SK-N-SH treated with all-trans-retinoic acid at 6 μM for 48 hours (cell line): Measurements from ENCODE around the gene GPER1.

ENCODE experiments used
- ATAC-seq: fragments of 200-7000 bp; cut with Tn5 transposase; 3 replicates; pipeline ENCODE4 v1.9.1; 2020; ENCODE audit warnings: mild to moderate bottlenecking, moderate library complexity
- ARNTL ChIP-seq: fragments of 450-650 bp; formaldehyde crosslinking; IDR thresholded peaks from 2 replicates; pipeline ENCODE4 v1.5.0; 2020; ENCODE audit warnings: low read depth, mild to moderate bottlenecking, moderate library complexity, borderline replicate concordance
- BACH2 ChIP-seq: fragments of 250-450 bp; sonication (Bioruptor Pico); IDR thresholded peaks from 2 replicates; pipeline ENCODE4 v1.9.0; 2021; ENCODE audit warnings: mild to moderate bottlenecking, borderline replicate concordance
- CREB5 ChIP-seq: fragments of 250-450 bp; sonication (Bioruptor Pico); IDR thresholded peaks from 2 replicates; pipeline ENCODE4 v1.5.1; 2020; ENCODE audit warnings: low read depth, mild to moderate bottlenecking, moderate library complexity
- CSDC2 ChIP-seq: fragments of 250-450 bp; sonication (Bioruptor Pico); IDR thresholded peaks from 2 replicates; pipeline ENCODE4 v1.5.0; 2020; ENCODE audit warnings: mild to moderate bottlenecking, moderate library complexity
- ESRRG ChIP-seq: fragments of 250-450 bp; sonication (Bioruptor Pico); IDR thresholded peaks from 2 replicates; pipeline ENCODE4 v1.6.1; 2021; ENCODE audit warnings: mild to moderate bottlenecking
- GLIS3 ChIP-seq: fragments of 250-450 bp; sonication (Bioruptor Pico); IDR thresholded peaks from 2 replicates; pipeline ENCODE4 v1.5.0; 2020; ENCODE audit warnings: mild to moderate bottlenecking, moderate library complexity
- ISL1 ChIP-seq: fragments of 250-450 bp; sonication (Bioruptor Pico); IDR thresholded peaks from 2 replicates; pipeline ENCODE4 v2.1.2; 2022; ENCODE audit warnings: mild to moderate bottlenecking, moderate library complexity
- OSR1 ChIP-seq: fragments of 250-450 bp; sonication (Bioruptor Pico); IDR thresholded peaks from 2 replicates; pipeline ENCODE4 v1.8.0; 2022; ENCODE audit warnings: moderate library complexity, mild to moderate bottlenecking, inconsistent platforms
- PATZ1 ChIP-seq: fragments of 250-450 bp; sonication (Bioruptor Pico); IDR thresholded peaks from 2 replicates; pipeline ENCODE4 v1.8.0; 2020; ENCODE audit warnings: mild to moderate bottlenecking, moderate library complexity, borderline replicate concordance
- POU6F1 ChIP-seq: fragments of 250-450 bp; sonication (Bioruptor Pico); IDR thresholded peaks from 2 replicates; pipeline ENCODE4 v1.8.0; 2021; ENCODE audit warnings: low read depth, mild to moderate bottlenecking, moderate library complexity, borderline replicate concordance
- PPARA ChIP-seq: fragments of 250-450 bp; sonication (Bioruptor Pico); IDR thresholded peaks from 2 replicates; pipeline ENCODE4 v1.5.0; 2020; ENCODE audit warnings: mild to moderate bottlenecking, borderline replicate concordance
- RARB ChIP-seq: fragments of 250-450 bp; sonication (Bioruptor Pico); IDR thresholded peaks from 2 replicates; pipeline ENCODE4 v1.8.0; 2021; ENCODE audit warnings: mild to moderate bottlenecking, moderate library complexity
- SNAI2 ChIP-seq: fragments of 250-450 bp; sonication (Bioruptor Pico); IDR thresholded peaks from 2 replicates; pipeline ENCODE4 v1.5.0; 2020; ENCODE audit warnings: mild to moderate bottlenecking, moderate library complexity
- TCF4 ChIP-seq: fragments of 250-450 bp; sonication (Bioruptor Pico); IDR thresholded peaks from 2 replicates; pipeline ENCODE4 v1.8.0; 2021; ENCODE audit warnings: mild to moderate bottlenecking, moderate library complexity, borderline replicate concordance
- TOX ChIP-seq: fragments of 250-450 bp; sonication (Bioruptor Pico); IDR thresholded peaks from 2 replicates; pipeline ENCODE4 v1.8.0; 2021; ENCODE audit warnings: mild to moderate bottlenecking, moderate library complexity, borderline replicate concordance
- ZC3H10 ChIP-seq: fragments of 250-450 bp; sonication (Bioruptor Pico); IDR thresholded peaks from 2 replicates; pipeline ENCODE4 v1.5.1; 2021; ENCODE audit warnings: mild to moderate bottlenecking, moderate library complexity
- ZFP3 ChIP-seq: fragments of 250-450 bp; sonication (Bioruptor Pico); IDR thresholded peaks from 2 replicates; pipeline ENCODE4 v1.5.0; 2020; ENCODE audit warnings: mild to moderate bottlenecking, moderate library complexity
- ZFP30 ChIP-seq: fragments of 450-650 bp; formaldehyde crosslinking; IDR thresholded peaks from 2 replicates; pipeline ENCODE4 v1.5.0; 2022; ENCODE audit warnings: mild to moderate bottlenecking, moderate library complexity
- ZNF565 ChIP-seq: fragments of 450-650 bp; formaldehyde crosslinking; conservative IDR thresholded peaks from 2 replicates; pipeline ENCODE4 v1.5.0; 2020; ENCODE audit warnings: low read depth, mild to moderate bottlenecking, moderate library complexity
- ZNF70 ChIP-seq: fragments of 450-650 bp; formaldehyde crosslinking; IDR thresholded peaks from 2 replicates; pipeline ENCODE4 v1.5.0; 2020; ENCODE audit warnings: mild to moderate bottlenecking, moderate library complexity
- ZNF8 ChIP-seq: fragments of 450-650 bp; formaldehyde crosslinking; IDR thresholded peaks from 2 replicates; pipeline ENCODE4 v1.5.0; 2020; ENCODE audit warnings: mild to moderate bottlenecking, moderate library complexity
- TF ChIP-seq, protein P1 (sequence below): fragments of 250-450 bp; sonication (Bioruptor Pico); IDR thresholded peaks from 2 replicates; pipeline ENCODE4 v1.5.1; 2021; ENCODE audit warnings: mild to moderate bottlenecking, moderate library complexity

GPER1 gene

GRCh38 chr7:1122832-1123501 is 35.1 kb downstream of the GPER1 start:
- ATAC-seq = no peak

GRCh38 chr7:1123715-1124114 is 35.8 kb downstream of the GPER1 start:
- TF ChIP-seq ZNF70 (CRISPR knock-in tag) = no peak
- TF ChIP-seq PATZ1 = no peak
- no peak for TF ChIP-seq ISL1 (CRISPR knock-in tag)
- no peak for TF ChIP-seq OSR1
- TF ChIP-seq ZNF565 (CRISPR knock-in tag) = no peak
- no peak for TF ChIP-seq RARB (CRISPR knock-in tag)
- no peak for TF ChIP-seq ARNTL (CRISPR knock-in tag)
- no peak for TF ChIP-seq ESRRG (CRISPR knock-in tag)
- no peak for TF ChIP-seq BACH2 (CRISPR knock-in tag)
- TF ChIP-seq TCF4 (CRISPR knock-in tag) = no peak
- TF ChIP-seq CREB5 = no peak
- TF ChIP-seq PPARA = no peak
- TF ChIP-seq ZFP3 (CRISPR knock-in tag) = no peak
- TF ChIP-seq ZC3H10 (CRISPR knock-in tag) = no peak
- TF ChIP-seq, protein P1, sequence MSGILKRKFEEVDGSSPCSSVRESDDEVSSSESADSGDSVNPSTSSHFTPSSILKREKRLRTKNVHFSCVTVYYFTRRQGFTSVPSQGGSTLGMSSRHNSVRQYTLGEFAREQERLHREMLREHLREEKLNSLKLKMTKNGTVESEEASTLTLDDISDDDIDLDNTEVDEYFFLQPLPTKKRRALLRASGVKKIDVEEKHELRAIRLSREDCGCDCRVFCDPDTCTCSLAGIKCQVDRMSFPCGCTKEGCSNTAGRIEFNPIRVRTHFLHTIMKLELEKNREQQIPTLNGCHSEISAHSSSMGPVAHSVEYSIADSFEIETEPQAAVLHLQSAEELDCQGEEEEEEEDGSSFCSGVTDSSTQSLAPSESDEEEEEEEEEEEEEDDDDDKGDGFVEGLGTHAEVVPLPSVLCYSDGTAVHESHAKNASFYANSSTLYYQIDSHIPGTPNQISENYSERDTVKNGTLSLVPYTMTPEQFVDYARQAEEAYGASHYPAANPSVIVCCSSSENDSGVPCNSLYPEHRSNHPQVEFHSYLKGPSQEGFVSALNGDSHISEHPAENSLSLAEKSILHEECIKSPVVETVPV (CRISPR knock-in tag) = no peak
- no peak for TF ChIP-seq ZFP30
- no peak for TF ChIP-seq TOX (CRISPR knock-in tag)
- no peak for TF ChIP-seq CSDC2 (CRISPR knock-in tag)
- TF ChIP-seq GLIS3 (CRISPR knock-in tag) = no peak
- ATAC-seq = peak; percentile 70

More at GRCh38 chr7:1122832-1123501, 35.1 kb downstream of the GPER1 start:
- no peak for TF ChIP-seq SNAI2 (CRISPR knock-in tag)
- TF ChIP-seq RARB (CRISPR knock-in tag) = no peak
- no peak for TF ChIP-seq PATZ1
- TF ChIP-seq TOX (CRISPR knock-in tag) = no peak
- TF ChIP-seq ARNTL (CRISPR knock-in tag) = no peak
- no peak for TF ChIP-seq GLIS3 (CRISPR knock-in tag)
- no peak for TF ChIP-seq ZFP3 (CRISPR knock-in tag)
- no peak for TF ChIP-seq POU6F1
- no peak for TF ChIP-seq OSR1
- no peak for TF ChIP-seq TCF4 (CRISPR knock-in tag)
- TF ChIP-seq CSDC2 (CRISPR knock-in tag) = no peak
- no peak for TF ChIP-seq BACH2 (CRISPR knock-in tag)
- no peak for TF ChIP-seq PPARA
- TF ChIP-seq ZNF8 (CRISPR knock-in tag) = no peak
- no peak for TF ChIP-seq ISL1 (CRISPR knock-in tag)

DNA sequence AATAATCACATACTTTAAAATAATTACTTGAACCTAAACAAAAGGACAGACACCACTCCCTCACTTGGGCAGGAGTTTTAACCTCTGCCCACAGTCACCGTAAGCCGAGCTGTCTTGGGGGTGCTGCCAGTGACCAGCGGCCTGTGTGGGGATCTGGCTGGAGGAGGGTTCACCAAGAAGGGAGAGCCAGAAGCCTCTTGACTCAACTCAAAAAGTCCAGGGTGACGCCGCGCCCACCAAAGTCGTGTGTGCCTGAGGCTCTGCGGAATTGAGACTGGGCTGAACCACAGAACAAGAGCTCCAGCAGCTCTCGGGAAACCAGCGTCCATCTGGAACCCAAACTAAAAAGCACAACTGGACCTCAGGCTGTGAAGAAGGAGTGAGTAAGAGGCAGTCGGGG is 36.3 kb downstream of the GPER1 start:
- TF ChIP-seq ESRRG (CRISPR knock-in tag) (no peak), ISL1 (CRISPR knock-in tag) (no peak), SNAI2 (CRISPR knock-in tag) (no peak), ZFP3 (CRISPR knock-in tag) (no peak), ZNF70 (CRISPR knock-in tag) (no peak), ZNF8 (CRISPR knock-in tag) (no peak), OSR1 (no peak)
- TF ChIP-seq, all 23 proteins: peak for 0
- no peak for ATAC-seq
